ENCODE data around the gene MGAT5. TPM values are rescaled to one million over a fixed set of nuclear protein-coding genes. Genes with fewer than 3 reads are reported as not detected.

MGAT5 gene
- total and polyA plus RNA-seq, 4 donors: 3.6 to 53.7 (median 31.3) TPM

GRCh38 chr2:134384131-134384530 is 130.3 kb downstream of the MGAT5 start:
- 82 to 83% methylated on average over 4 of the region's 4 CpGs for WGBS, 2 donors
- Histone ChIP-seq H3K9ac (ENCODE audit: insufficient read depth in 1 of 2, low read length in 2 of 2) (no peak overlapping the region), H3K36me3 (ENCODE audit: control insufficient read depth in 4 of 4, insufficient read depth in 4 of 4, low read length in 4 of 4) (peaks cover 0 to 2% (median under 1%) of the 10 kb centered on the region in 4 donors), H3K27me3 (ENCODE audit: control insufficient read depth in 3 of 3, insufficient read depth in 3 of 3, low read length in 2 of 3) (no peaks in the 10 kb centered on the region), H3K4me1 (ENCODE audit: control insufficient read depth in 5 of 5, insufficient read depth in 5 of 5, low read length in 5 of 5) (peaks cover 0 to 5% (median 0%) of the 10 kb centered on the region in 5 donors), H3K4me3 (no peak overlapping the region), H3K9me3 (ENCODE audit: control insufficient read depth in 4 of 4, insufficient read depth in 3 of 4, low read length in 3 of 4) (no peaks in the 10 kb centered on the region), H3K27ac (ENCODE audit: low read depth in 1 of 2, low read length in 1 of 2) (no peak overlapping the region)
- no peak for DNase-seq
- ATAC-seq (ENCODE audit: insufficient read depth, low FRiP score): no peak
- TF ChIP-seq CTCF (IDR thresholded peaks at IDR 0.05; ENCODE audit: control extremely low read depth, extremely low read depth): no peak

- no peak for TF ChIP-seq CTCF (IDR thresholded peaks at IDR 0.05; ENCODE audit: control extremely low read depth, extremely low read depth)
- H3K4me3 ChIP-seq: no peak overlapping the region
- no peaks in the 10 kb centered on the region for H3K27me3 ChIP-seq (ENCODE audit: control insufficient read depth in 3 of 3, insufficient read depth in 3 of 3, low read length in 2 of 3)
- DNase-seq (no peak), ATAC-seq (ENCODE audit: insufficient read depth, low FRiP score) (no peak)
- no peak overlapping the region for H3K27ac ChIP-seq (ENCODE audit: low read depth in 1 of 2, low read length in 1 of 2)
- no peak overlapping the region for H3K9ac ChIP-seq (ENCODE audit: insufficient read depth in 1 of 2, low read length in 2 of 2)
- 86 to 95% methylated on average over 2 of the region's 2 CpGs for WGBS, 2 donors
- no peaks in the 10 kb centered on the region for H3K9me3 ChIP-seq (ENCODE audit: control insufficient read depth in 4 of 4, insufficient read depth in 3 of 4, low read length in 3 of 4)
- peaks cover 0 to 2% (median under 1%) of the 10 kb centered on the region in 4 donors for H3K36me3 ChIP-seq (ENCODE audit: control insufficient read depth in 4 of 4, insufficient read depth in 4 of 4, low read length in 4 of 4)
- peaks cover 0 to 1% (median 0%) of the 10 kb centered on the region in 5 donors for H3K4me1 ChIP-seq (ENCODE audit: control insufficient read depth in 5 of 5, insufficient read depth in 5 of 5, low read length in 5 of 5)
Observed at GRCh38 chr2:134385195-134385594, 131.3 kb downstream of the MGAT5 start.

GRCh38 chr2:134386310-134386709 is 132.4 kb downstream of the MGAT5 start:
- WGBS, 2 donors: 95 to 96% methylated on average over 3 of the region's 3 CpGs
- H3K36me3 ChIP-seq (ENCODE audit: control insufficient read depth in 4 of 4, insufficient read depth in 4 of 4, low read length in 4 of 4): peaks cover 0 to 2% (median under 1%) of the 10 kb centered on the region in 4 donors

More at GRCh38 chr2:134386310-134386709, 132.4 kb downstream of the MGAT5 start:
- Histone ChIP-seq H3K27me3 (ENCODE audit: control insufficient read depth in 3 of 3, insufficient read depth in 3 of 3, low read length in 2 of 3) (no peaks in the 10 kb centered on the region), H3K4me1 (ENCODE audit: control insufficient read depth in 5 of 5, insufficient read depth in 5 of 5, low read length in 5 of 5) (peaks cover 0 to 3% (median 0%) of the 10 kb centered on the region in 5 donors), H3K27ac (ENCODE audit: low read depth in 1 of 2, low read length in 1 of 2) (no peak overlapping the region), H3K4me3 (no peak overlapping the region), H3K9me3 (ENCODE audit: control insufficient read depth in 4 of 4, insufficient read depth in 3 of 4, low read length in 3 of 4) (no peaks in the 10 kb centered on the region), H3K9ac (ENCODE audit: insufficient read depth in 1 of 2, low read length in 2 of 2) (no peak overlapping the region)
- TF ChIP-seq CTCF (IDR thresholded peaks at IDR 0.05; ENCODE audit: control extremely low read depth, extremely low read depth): no peak
- no peak for DNase-seq
- ATAC-seq (ENCODE audit: insufficient read depth, low FRiP score): no peak
